ENCODE data around the gene BLTP2.

The BLTP2 gene

GRCh38 chr17:28657756-28658155 is 12.8 kb upstream of the BLTP2 start:
- in situ Hi-C loops (cut with HindIII; ENCODE audit: low pct_ligation_motif_present, low pct_unique_long_range_greater_than_20kb, low sequenced_read_pairs), result no loop called here
- DNase-seq, result no peak

- no peak for DNase-seq
- in situ Hi-C loops (cut with HindIII; ENCODE audit: low pct_ligation_motif_present, low pct_unique_long_range_greater_than_20kb, low sequenced_read_pairs), result no loop called here
Observed at GRCh38 chr17:28655160-28655559, 10.2 kb upstream of the BLTP2 start.

DNA sequence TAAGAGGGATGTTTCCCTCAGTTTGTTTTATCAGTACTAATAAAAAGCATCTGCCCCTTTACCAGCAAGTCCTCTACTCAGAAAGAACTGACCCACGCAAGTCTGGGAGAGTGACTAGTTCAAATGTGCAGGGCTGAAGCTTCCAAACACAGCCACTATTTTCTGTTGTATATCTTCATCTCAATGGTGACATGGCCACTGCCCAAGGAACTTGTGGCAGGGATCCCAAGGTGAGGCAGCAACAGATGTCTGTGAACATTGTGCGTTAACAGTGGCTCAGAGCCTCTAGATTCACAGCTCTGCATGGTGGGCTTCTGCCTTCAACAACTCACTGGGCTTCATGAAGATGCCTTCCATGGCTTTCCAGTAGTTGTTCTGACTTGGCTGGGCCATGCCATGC is 3.7 kb upstream of the BLTP2 start:
- in situ Hi-C loops (cut with HindIII; ENCODE audit: low pct_ligation_motif_present, low pct_unique_long_range_greater_than_20kb, low sequenced_read_pairs), result no loop called here
- DNase-seq, result no peak

DNA sequence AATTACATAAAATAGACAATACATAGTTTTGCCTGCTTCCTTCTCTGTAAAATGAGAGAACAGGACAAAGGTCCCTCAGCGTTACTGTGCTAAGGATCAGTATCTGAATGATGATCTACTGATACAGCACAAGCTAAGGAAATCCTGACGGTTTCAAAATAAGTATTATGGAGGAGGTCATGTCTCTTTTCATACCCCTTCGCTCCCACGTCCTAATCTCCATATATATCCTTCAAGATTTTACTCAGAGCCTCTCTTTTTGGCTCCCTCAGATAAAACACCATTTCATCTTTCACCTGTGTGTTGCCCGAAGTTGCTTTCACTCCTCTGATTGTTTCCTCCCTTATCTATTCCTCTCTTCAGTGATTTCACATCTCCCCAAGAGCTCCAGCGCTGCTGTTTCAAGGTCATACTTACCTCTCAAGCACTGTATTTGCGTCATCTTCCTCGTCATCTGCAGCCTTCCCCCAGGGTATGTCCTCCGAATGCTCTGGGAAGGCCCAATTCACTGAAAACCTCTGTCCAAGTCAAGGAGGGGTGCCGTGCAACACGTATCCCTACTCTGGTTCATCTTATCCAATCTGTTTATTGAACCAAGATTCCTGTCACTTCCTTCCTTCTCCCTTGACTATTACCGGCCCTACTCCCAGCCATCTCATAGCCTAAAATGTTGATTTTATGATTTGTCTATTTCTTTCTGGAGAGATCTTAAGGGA is 1.2 kb upstream of the BLTP2 start:
- in situ Hi-C loops (cut with HindIII; ENCODE audit: low pct_ligation_motif_present, low pct_unique_long_range_greater_than_20kb, low sequenced_read_pairs), result no loop called here
- no peak for DNase-seq

DNA sequence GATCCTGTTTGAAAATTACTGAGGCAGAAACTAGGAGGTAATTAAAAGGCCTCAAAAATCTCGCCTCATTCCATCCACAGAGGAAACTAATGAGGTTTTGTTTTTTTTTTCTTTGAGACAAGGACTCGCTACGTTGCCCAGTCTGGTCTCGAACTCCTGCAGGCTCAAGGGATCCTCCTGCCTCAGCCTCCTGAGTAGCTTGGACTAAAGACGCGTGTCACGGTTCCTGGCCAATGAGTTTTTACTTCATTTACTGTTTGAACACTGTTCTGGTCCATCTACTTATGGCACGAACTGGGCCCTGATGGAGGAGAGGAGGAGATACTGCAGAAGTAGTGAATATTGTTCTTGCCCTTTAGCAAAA is 600 bp upstream of the BLTP2 start:
- in situ Hi-C loops (cut with HindIII; ENCODE audit: low pct_ligation_motif_present, low pct_unique_long_range_greater_than_20kb, low sequenced_read_pairs), result no loop called here
- no peak for DNase-seq

DNA sequence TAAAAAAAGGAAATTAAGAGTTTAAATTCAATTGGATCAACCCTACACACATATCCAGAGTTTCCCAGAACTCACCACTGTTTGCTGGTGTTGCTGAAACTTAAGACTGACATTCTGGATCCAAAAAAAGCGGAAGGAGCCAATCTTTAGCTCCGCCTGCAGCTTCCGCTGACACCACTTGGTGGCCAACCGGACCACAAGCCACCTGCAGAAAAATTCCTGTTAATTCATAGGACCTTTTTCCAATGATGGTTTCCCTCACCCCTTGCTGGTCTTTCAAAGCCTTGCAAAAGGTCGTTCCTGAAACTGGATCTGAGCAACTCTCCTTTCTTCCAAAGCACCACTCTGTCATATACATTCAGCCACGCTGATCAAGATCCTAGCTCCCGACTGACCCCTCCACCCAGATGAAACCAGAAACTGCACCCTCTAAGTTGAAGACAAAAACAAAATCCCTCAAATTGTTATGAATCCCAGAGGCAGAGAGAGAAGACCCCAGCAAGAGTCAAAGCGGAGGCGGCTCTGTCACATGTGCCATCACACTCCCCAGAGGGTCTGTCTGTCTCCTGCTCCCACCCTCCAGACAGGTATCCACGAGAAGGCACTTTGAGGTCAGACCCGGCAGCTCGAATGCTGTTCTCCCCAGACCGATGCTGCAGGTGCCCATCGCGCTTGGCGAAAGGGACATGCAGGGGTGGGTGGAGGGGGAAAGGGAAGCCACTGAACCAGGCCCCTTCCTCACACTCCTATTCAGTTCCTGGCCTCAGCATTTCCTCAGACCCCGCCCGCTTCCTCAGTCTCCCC is 773 bp downstream of the BLTP2 start:
- peak; percentile 70 for DNase-seq
- in situ Hi-C loops (cut with HindIII; ENCODE audit: low pct_ligation_motif_present, low pct_unique_long_range_greater_than_20kb, low sequenced_read_pairs), result no loop called here

- DNase-seq, result no peak
- in situ Hi-C loops (cut with HindIII; ENCODE audit: low pct_ligation_motif_present, low pct_unique_long_range_greater_than_20kb, low sequenced_read_pairs), result no loop called here
Observed at GRCh38 chr17:28641579-28641978, 3.4 kb downstream of the BLTP2 start.

DNA sequence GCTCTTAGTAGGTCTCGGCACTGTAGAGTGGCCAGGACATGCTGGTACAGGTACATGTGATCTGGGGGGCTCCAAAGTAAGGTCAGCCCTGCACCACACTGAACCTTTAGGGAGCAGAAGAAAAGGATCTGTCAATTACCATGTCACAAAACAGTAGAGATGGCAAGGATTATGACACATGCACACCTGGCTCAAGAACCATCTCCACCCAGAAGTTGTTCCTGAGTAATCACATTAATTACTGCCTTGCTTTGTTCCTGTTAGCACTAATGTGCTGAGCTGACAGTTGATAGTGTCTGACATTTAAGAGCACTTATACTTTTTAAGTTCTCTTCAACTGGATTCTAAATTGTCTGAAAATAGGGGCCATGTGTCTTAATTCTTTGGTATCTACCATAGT is 9.5 kb downstream of the BLTP2 start:
- no peak for DNase-seq
- in situ Hi-C loops (cut with HindIII; ENCODE audit: low pct_ligation_motif_present, low pct_unique_long_range_greater_than_20kb, low sequenced_read_pairs), result no loop called here

GRCh38 chr17:28634206-28634865 is 10.6 kb downstream of the BLTP2 start:
- in situ Hi-C loops (cut with HindIII; ENCODE audit: low pct_ligation_motif_present, low pct_unique_long_range_greater_than_20kb, low sequenced_read_pairs), result no loop called here

DNA sequence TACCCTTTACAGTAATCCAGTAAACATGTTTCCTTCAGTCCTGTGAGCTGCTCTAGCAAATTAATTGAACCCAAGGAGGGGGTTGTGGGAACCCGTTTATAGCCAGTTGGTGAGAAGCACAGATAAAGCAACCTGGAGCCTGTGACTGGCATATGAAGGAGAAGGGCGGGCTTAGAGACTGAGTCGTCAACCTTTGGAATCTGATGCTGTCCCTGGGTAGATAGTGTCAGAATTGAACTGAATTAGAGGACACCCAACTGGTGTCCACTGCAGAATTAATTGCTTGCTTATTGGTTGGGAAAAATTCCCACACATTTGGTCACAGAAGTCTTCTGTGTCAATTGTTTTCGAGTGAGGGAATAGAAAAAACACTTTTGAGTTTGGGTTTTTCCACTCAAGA is 18.1 kb downstream of the BLTP2 start:
- in situ Hi-C loops (cut with HindIII; ENCODE audit: low pct_ligation_motif_present, low pct_unique_long_range_greater_than_20kb, low sequenced_read_pairs), result no loop called here
- no peak for DNase-seq

More at GRCh38 chr17:28634206-28634865, 10.6 kb downstream of the BLTP2 start:
- DNase-seq, result no peak

DNA sequence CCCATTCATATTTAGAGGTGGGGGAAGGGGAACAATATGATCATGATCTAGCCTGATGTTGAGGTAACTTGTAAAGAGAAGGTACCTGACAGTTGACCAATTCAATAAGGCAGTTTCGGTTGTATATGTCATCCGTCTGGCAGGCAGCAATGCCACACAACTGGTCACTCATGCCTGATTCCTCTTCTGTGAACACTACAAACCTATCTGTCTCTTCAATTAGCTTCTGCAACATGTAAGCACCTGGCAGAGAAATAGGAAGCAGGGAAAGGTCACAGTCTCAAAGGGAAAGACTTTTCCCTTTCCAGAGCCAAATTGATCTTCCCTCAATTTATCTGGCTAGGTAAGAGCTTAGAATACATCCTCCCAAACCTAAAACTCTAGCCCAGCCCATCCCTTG is 20.8 kb downstream of the BLTP2 start:
- in situ Hi-C loops (cut with HindIII; ENCODE audit: low pct_ligation_motif_present, low pct_unique_long_range_greater_than_20kb, low sequenced_read_pairs), result no loop called here
- DNase-seq, result no peak

DNA sequence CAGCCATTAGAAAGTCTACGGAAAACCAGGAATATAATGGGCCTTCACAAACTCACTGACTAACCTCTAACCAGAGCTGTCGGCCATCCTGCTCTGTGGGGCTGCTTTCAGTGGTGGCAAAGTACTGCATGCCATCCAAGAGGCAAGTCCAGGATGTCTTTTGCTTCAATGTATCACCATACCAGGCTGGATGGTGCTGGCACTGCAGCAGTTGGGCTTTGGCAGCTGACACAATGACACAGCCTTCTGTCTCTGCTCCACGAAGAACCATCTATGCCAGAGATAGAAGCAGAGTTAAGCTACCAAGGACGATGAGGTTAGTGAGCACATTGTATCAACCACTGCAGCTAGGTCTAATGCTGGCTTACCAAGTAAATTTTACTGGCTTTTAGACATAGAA is 21.3 kb downstream of the BLTP2 start:
- in situ Hi-C loops (cut with HindIII; ENCODE audit: low pct_ligation_motif_present, low pct_unique_long_range_greater_than_20kb, low sequenced_read_pairs), result no loop called here
- DNase-seq, result no peak

GRCh38 chr17:28622186-28622585 is 22.8 kb downstream of the BLTP2 start:
- DNase-seq, result no peak
- in situ Hi-C loops (cut with HindIII; ENCODE audit: low pct_ligation_motif_present, low pct_unique_long_range_greater_than_20kb, low sequenced_read_pairs), result no loop called here

DNA sequence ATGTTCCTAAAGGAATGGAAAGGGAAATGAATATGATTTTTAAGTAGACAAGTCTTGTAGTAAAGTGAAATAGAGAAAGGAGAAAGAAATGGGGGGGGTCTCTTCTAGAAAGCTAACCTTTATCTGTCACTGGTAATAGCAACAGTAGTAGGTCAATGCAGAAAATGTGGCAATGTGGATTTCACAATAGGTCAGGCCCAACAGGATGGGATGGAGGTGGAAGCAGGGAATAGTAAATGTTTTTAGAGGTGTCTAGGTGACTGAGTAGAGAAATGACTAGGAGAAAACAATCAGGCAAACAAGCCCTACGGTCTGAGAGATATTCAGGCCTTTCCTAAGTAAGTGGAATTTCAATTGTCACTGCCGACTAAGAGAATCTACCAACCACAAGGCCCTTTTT is 24.9 kb downstream of the BLTP2 start:
- in situ Hi-C loops (cut with HindIII; ENCODE audit: low pct_ligation_motif_present, low pct_unique_long_range_greater_than_20kb, low sequenced_read_pairs), result no loop called here
- DNase-seq, result no peak

DNA sequence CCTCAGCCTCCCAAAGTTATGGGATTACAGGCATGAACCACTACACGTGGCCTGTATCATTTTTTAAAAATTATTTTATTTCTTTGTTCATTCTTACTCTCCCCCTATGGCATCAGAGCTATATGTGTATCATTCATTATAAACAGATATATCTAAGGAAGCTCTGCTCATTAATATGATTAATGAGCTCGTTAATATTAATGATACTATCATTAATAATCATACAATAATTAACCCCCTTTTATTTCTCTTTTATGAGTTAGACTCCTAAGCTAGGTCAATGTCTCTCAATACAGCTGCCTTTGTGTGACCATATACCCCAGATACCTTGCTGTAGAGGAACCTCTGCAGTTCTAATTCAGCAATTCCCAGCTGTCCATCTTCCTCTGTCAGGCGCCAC is 26.5 kb downstream of the BLTP2 start:
- no peak for DNase-seq
- in situ Hi-C loops (cut with HindIII; ENCODE audit: low pct_ligation_motif_present, low pct_unique_long_range_greater_than_20kb, low sequenced_read_pairs), result no loop called here

DNA sequence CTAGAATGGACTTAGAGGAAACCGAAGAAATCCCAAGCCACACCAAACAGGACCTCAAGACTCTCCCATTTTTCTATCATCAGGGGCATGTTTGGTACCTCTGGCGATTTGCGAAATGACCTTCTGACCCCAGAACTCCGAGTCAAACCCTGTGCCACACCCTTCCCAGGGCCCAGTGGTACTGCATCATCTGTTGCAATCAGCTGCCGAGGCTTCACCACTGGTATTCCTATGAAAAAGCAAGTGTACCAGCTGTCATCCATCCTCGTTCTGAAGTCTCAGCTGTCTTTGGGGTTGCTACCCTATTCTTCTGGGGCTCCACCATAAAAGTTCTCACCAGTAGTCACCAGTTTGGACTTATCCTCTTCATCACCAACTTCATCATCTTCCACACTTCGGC is 28.7 kb downstream of the BLTP2 start:
- no peak for DNase-seq
- in situ Hi-C loops (cut with HindIII; ENCODE audit: low pct_ligation_motif_present, low pct_unique_long_range_greater_than_20kb, low sequenced_read_pairs), result no loop called here

- DNase-seq, result no peak
- in situ Hi-C loops (cut with HindIII; ENCODE audit: low pct_ligation_motif_present, low pct_unique_long_range_greater_than_20kb, low sequenced_read_pairs), result no loop called here
Observed at GRCh38 chr17:28615260-28615940, 29.6 kb downstream of the BLTP2 start.

DNA sequence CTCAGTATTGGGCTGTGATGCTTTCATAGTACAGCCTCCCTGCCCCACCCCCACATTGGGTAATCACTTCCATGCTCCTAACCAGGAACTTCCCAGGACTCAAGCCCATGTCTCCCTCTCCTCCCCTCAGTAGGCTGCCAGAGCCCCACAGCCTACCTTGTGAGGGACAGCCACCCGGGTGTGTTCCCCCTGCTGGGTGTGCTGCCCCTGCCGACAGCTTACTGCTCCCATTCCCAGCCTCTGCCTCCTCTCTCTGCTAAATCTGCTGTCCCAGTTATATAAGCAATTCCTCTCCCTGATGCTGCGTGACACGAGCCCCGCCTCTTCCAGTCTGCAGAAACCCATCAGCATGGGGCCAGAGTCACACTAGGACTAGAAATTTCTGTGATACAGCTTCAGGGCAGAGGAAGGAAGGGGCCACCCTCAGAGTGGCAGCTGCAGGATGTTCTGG is 31.0 kb downstream of the BLTP2 start, which contains the start of gene RSKR:
TSS of gene RSKR (minus strand) at position 255 of the 451 bp plus-strand sequence. CDS start at position 231, 24 bp downstream.
- no peak for DNase-seq
- in situ Hi-C loops (cut with HindIII; ENCODE audit: low pct_ligation_motif_present, low pct_unique_long_range_greater_than_20kb, low sequenced_read_pairs), result no loop called here
